ENCODE results near the gene NFKB2. TPM values are rescaled to one million over a fixed set of nuclear protein-coding genes. Genes with fewer than 3 reads are reported as not detected.
A peak's percentile ranks its signal among the peaks of the same experiment; 100 is the strongest.

Gene NFKB2
- total and polyA plus RNA-seq, 4 donors: 34.6 to 114 (median 50.5) TPM

- 35 to 58% methylated on average over 1 of the region's 1 CpG for WGBS, 2 donors
- ATAC-seq (ENCODE audit: insufficient read depth, low FRiP score) (no peak), DNase-seq (no peak)
- H3K4me3 ChIP-seq: no peak overlapping the region
- H3K9ac ChIP-seq (ENCODE audit: insufficient read depth in 1 of 2, low read length in 2 of 2): no peak overlapping the region
- no peaks in the 10 kb centered on the region for H3K36me3 ChIP-seq (ENCODE audit: control insufficient read depth in 4 of 4, insufficient read depth in 4 of 4, low read length in 4 of 4)
- H3K27me3 ChIP-seq (ENCODE audit: control insufficient read depth in 3 of 3, insufficient read depth in 3 of 3, low read length in 2 of 3): no peaks in the 10 kb centered on the region
- no peak for TF ChIP-seq CTCF (IDR thresholded peaks at IDR 0.05; ENCODE audit: control extremely low read depth, extremely low read depth)
- no peaks in the 10 kb centered on the region for H3K9me3 ChIP-seq (ENCODE audit: control insufficient read depth in 4 of 4, insufficient read depth in 3 of 4, low read length in 3 of 4)
- H3K27ac ChIP-seq (ENCODE audit: low read depth in 1 of 2, low read length in 1 of 2): peak overlapping the region in 1 of 2 donors; percentile 4
- peaks cover 0 to 15% (median 11%) of the 10 kb centered on the region in 5 donors for H3K4me1 ChIP-seq (ENCODE audit: control insufficient read depth in 5 of 5, insufficient read depth in 5 of 5, low read length in 5 of 5)
Observed at GRCh38 chr10:102438374-102438773, 42.9 kb downstream of the NFKB2 start.

DNA sequence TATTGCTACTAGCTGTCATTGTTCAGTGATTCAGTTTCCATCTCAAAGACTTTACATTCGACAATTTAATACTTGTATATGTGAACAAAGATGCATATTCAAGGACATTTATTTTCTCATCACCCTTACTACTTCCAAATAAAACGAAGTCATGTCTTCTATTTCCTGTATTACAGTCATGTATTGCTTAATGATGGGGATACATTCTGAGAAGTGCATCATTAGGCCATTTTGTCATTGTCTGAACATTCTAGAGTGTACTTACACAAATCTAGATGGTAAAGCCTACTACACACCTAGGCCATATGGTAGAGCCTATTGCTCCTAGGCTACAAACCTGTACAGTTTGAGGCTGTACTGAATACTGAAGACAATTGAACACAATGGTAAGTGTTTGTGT is 49.3 kb downstream of the NFKB2 start:
- 53 to 70% methylated on average over 2 of the region's 2 CpGs for WGBS, 2 donors
- TF ChIP-seq CTCF (IDR thresholded peaks at IDR 0.05; ENCODE audit: control extremely low read depth, extremely low read depth): no peak
- no peak overlapping the region for H3K4me3 ChIP-seq

DNA sequence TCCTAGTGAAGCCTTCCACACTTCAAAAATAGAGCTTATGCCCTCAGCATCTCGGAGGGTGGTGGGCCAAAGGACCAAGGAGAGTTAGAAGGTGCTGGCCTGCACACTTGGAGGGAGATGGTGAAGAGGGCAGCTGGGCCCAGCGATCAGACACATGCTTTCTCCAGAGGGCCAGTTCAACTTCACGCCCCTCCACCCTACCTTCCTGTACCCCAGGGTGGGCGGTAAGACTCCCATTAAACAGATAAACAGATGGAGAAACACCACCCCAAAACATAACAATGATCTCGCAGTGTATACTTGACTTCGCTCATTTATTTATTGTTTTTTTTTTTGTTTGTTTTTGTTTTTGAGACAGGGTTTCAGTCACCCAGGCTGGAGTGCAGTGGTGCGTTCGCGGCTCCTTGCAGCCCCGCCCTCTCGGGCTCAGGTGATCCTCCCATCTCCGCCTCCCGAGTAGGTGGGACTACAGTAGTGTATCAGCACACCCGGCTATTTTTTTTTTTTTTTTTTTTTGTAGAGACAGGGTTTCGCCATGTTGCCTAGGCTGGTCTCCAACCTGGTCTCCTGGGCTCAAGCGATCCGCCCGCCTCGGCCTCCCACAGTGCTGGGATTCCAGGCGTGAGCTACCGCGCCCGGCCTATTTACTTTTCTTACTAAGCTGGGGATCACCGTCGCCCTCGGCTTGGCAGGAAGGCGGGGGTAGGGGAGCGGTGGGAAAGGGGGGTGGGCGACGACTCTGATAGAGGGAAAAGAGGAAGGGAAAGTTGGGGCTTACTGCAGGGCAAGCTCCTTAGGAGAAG is 54.0 kb downstream of the NFKB2 start:
- Histone ChIP-seq H3K9me3 (ENCODE audit: control insufficient read depth in 4 of 4, insufficient read depth in 3 of 4, low read length in 3 of 4) (no peaks in the 10 kb centered on the region), H3K4me1 (ENCODE audit: control insufficient read depth in 5 of 5, insufficient read depth in 5 of 5, low read length in 5 of 5) (peaks cover 0 to 11% (median 2%) of the 10 kb centered on the region in 5 donors), H3K27ac (ENCODE audit: low read depth in 1 of 2, low read length in 1 of 2) (peak overlapping the region in 1 of 2 donors; percentile 95), H3K9ac (ENCODE audit: insufficient read depth in 1 of 2, low read length in 2 of 2) (peak overlapping the region in 1 of 2 donors; percentile 79), H3K4me3 (peak overlapping the region; percentile 90), H3K27me3 (ENCODE audit: control insufficient read depth in 3 of 3, insufficient read depth in 3 of 3, low read length in 2 of 3) (no peaks in the 10 kb centered on the region), H3K36me3 (ENCODE audit: control insufficient read depth in 4 of 4, insufficient read depth in 4 of 4, low read length in 4 of 4) (no peaks in the 10 kb centered on the region)
- WGBS, 2 donors: 7 to 8% methylated on average over 30 of the region's 30 CpGs
- no peak for TF ChIP-seq CTCF (IDR thresholded peaks at IDR 0.05; ENCODE audit: control extremely low read depth, extremely low read depth)
- DNase-seq: peak; percentile 62 to 75 (median 70)
- ATAC-seq (ENCODE audit: insufficient read depth, low FRiP score): peak; percentile 57

More for the DNA sequence above, 49.3 kb downstream of the NFKB2 start:
- DNase-seq (no peak), ATAC-seq (ENCODE audit: insufficient read depth, low FRiP score) (no peak)
- no peak overlapping the region for H3K9ac ChIP-seq (ENCODE audit: insufficient read depth in 1 of 2, low read length in 2 of 2)
- no peaks in the 10 kb centered on the region for H3K27me3 ChIP-seq (ENCODE audit: control insufficient read depth in 3 of 3, insufficient read depth in 3 of 3, low read length in 2 of 3)
- no peaks in the 10 kb centered on the region for H3K9me3 ChIP-seq (ENCODE audit: control insufficient read depth in 4 of 4, insufficient read depth in 3 of 4, low read length in 3 of 4)
- H3K27ac ChIP-seq (ENCODE audit: low read depth in 1 of 2, low read length in 1 of 2): no peak overlapping the region
- H3K4me1 ChIP-seq (ENCODE audit: control insufficient read depth in 5 of 5, insufficient read depth in 5 of 5, low read length in 5 of 5): peaks cover 0 to 4% (median 0%) of the 10 kb centered on the region in 5 donors
- no peaks in the 10 kb centered on the region for H3K36me3 ChIP-seq (ENCODE audit: control insufficient read depth in 4 of 4, insufficient read depth in 4 of 4, low read length in 4 of 4)

All from lung (tissue), 12 donors.